ENCODE data around the gene RAI1.

RAI1 gene

DNA sequence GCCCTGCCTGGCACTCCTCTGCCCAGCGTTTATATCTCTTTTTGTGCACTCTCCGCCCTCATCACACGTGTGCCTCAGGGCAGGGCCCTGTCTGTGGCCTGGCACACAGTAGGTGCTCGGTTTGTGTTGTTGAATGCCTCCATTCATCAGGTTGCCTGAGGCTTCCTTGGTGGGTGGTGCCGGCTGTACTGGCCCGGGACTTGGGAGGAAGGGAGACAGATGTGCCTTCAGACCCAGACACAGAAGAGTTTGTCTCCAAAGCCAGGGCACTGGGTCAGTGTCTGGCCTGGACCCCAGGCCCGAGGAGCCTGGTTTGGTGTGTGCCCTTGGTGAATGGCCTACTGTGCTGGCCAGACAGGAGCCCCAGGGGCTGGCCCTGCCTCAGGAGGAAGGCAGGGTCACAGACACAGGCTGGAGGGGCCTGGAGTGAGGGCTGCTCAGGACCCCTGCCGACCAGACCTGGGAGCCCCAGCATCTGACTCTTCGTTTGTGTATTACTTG, 71.6 kb downstream of the RAI1 start:
- H3K27ac Mint-ChIP-seq = peak overlapping the region; percentile 80 to 94 (median 83)
- H3K9me3 Mint-ChIP-seq = no peaks in the 10 kb centered on the region
- peaks cover 54% of the 10 kb centered on the region for H3K4me1 Mint-ChIP-seq
- H3K27me3 Mint-ChIP-seq (ENCODE audit: low read depth) = no peaks in the 10 kb centered on the region
- H3K36me3 Mint-ChIP-seq (ENCODE audit: low read depth) = no peaks in the 10 kb centered on the region
- TF ChIP-seq, protein P1, sequence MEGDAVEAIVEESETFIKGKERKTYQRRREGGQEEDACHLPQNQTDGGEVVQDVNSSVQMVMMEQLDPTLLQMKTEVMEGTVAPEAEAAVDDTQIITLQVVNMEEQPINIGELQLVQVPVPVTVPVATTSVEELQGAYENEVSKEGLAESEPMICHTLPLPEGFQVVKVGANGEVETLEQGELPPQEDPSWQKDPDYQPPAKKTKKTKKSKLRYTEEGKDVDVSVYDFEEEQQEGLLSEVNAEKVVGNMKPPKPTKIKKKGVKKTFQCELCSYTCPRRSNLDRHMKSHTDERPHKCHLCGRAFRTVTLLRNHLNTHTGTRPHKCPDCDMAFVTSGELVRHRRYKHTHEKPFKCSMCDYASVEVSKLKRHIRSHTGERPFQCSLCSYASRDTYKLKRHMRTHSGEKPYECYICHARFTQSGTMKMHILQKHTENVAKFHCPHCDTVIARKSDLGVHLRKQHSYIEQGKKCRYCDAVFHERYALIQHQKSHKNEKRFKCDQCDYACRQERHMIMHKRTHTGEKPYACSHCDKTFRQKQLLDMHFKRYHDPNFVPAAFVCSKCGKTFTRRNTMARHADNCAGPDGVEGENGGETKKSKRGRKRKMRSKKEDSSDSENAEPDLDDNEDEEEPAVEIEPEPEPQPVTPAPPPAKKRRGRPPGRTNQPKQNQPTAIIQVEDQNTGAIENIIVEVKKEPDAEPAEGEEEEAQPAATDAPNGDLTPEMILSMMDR (IDR thresholded peaks at IDR 0.05; ENCODE audit: unreplicated experiment in 3 of 3) = no peak
- H3K4me3 Mint-ChIP-seq = peak overlapping the region; percentile 81 to 85 (median 83)

DNA sequence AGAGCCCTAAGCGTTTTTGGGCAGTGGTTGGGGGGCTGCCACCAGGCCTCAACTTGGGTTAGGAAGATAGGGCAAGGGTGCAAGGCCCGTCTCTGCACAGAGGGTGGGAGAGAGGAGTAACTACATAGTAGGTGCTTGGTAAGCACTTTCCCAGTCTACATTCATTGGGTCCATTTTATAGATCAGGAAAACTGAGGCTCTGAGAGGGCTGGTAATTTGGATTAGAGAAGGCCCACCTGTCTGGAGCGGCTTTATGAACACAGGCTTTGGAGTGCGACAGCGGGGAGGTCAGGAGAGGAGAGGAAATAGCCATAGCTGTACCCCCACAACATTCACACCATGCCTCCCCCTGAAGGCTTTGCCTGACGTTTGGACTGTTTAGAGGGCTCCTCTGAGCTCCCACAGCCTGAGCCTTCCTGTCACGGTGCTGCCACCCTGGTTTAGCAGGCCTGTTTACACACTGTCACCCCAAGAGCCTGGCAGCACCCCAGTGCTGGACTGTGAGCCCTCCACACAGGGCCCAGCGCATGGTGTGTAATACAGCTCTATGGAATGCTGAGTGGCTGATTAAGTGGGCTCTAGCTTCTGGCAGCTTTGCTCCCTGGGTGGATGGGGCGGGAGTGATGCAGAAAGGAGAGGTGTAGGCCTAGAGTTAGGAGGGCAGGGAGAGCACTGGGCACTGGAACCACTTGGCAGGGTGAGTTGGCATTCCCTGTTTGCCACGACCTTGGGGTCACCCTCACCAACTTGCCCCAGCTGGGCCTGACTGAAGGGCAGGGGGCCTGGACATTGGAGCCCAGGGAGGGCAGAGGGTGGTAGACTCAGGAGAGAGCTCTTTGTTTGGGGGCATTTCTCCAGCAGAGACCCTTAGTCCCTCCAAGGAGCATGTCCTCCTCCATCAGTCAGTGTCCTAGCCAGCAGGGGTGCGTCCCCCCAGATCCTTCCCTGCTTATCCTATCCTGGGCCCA, 73.7 kb downstream of the RAI1 start:
- H3K36me3 Mint-ChIP-seq (ENCODE audit: low read depth) = no peaks in the 10 kb centered on the region
- H3K9me3 Mint-ChIP-seq = no peaks in the 10 kb centered on the region
- TF ChIP-seq, protein P1 (IDR thresholded peaks at IDR 0.05; ENCODE audit: unreplicated experiment in 3 of 3) = no peak
- H3K27ac Mint-ChIP-seq = no peak overlapping the region
- peaks cover 3% of the 10 kb centered on the region for H3K27me3 Mint-ChIP-seq (ENCODE audit: low read depth)
- H3K4me3 Mint-ChIP-seq = no peak overlapping the region
- peaks cover 57% of the 10 kb centered on the region for H3K4me1 Mint-ChIP-seq

DNA sequence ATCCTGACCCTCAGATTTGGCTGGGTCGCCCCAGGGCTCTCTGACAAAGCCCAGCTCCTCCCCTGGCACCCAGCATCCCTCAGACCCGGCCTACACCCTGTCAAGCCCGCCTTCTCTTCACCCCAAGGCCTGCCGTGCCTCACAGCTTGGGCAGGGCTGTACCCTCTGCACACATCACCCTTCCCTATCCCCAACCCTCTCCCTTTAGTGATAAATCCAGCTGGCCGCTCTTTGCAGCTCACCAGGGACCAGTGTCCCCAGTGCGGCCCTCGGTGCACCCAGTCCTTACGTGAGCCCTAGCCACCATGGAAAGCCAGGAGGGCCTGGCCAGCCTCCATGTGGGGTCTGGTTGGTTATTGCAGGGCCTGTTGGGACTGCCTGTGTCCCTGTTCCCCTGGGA, 74.5 kb downstream of the RAI1 start:
- TF ChIP-seq, protein P1 (IDR thresholded peaks at IDR 0.05; ENCODE audit: unreplicated experiment in 3 of 3) = no peak
- no peaks in the 10 kb centered on the region for H3K9me3 Mint-ChIP-seq
- H3K4me3 Mint-ChIP-seq = no peak overlapping the region
- H3K27ac Mint-ChIP-seq = no peak overlapping the region
- H3K36me3 Mint-ChIP-seq (ENCODE audit: low read depth) = no peaks in the 10 kb centered on the region
- H3K27me3 Mint-ChIP-seq (ENCODE audit: low read depth) = peaks cover 3% of the 10 kb centered on the region
- peaks cover 54% of the 10 kb centered on the region for H3K4me1 Mint-ChIP-seq

DNA sequence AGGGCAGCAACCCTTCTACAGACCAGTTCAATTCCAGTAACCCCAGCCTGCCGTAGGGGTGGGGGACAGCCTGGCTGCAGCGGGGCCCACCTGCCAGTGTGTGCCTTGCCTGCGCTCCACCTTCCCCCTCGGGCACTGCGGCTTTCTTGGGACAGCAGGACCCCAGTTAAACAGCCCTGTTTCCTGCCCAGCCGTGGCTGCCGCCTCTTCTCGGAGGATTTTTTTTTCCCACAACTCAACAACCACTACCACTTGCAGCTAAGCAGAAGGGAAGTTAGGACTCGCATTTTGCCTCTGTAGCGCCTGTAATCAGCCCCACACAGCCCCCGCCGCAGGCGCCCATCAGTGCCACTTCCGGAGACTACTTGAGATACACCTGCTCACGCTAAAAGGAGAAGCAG, 76.1 kb downstream of the RAI1 start:
- Mint-ChIP-seq H3K27me3 (ENCODE audit: low read depth) (peaks cover 3% of the 10 kb centered on the region), H3K9me3 (no peaks in the 10 kb centered on the region), H3K4me1 (peaks cover 47% of the 10 kb centered on the region), H3K36me3 (ENCODE audit: low read depth) (no peaks in the 10 kb centered on the region), H3K27ac (peak overlapping the region in 1 of 3 experiments; percentile 17), H3K4me3 (no peak overlapping the region)
- TF ChIP-seq, protein P1 (IDR thresholded peaks at IDR 0.05; ENCODE audit: unreplicated experiment in 3 of 3) = no peak

DNA sequence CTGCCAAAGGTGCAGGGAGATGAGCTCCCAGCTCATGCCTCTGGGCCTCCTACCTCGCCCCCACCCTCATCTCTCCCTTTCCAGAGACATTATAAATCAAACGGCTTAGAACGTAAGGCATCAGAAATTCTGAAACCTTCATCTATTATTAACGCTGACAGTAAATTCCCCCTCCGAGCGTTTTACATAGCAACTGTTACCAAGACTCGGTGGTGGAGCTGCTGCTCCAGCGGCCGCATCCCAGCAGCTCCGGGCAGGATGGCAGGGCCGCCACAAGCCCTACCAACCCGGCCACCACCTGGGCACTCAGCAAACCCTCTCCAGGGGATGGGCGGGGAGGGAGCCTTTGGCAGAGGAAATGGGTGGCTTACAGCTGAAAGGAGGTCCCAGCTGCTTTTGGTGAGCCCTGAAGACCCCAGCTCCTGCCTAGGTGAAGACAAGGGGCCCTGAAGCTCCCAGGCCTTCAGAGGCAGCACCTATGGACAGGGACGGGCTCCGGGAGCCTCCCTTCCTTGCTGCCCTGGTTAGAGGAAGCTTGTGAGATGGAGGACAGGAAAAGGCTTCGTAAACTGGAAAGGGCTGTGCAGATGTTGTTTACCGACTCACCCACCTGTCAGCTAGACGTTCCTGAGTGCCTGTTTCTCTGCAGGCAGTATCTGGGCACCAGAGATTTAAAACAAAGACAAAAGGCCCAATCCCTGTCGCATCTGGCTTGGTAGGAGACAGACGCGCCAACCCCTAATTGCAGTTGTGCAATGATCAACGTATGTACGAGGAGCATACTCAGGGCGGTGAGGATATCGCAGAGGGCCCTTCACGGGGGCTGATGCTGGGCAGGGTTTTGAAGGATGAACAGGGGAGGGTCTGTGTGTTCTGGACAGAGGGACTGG, 76.9 kb downstream of the RAI1 start:
- Mint-ChIP-seq H3K4me3 (no peak overlapping the region), H3K4me1 (peaks cover 47% of the 10 kb centered on the region), H3K36me3 (ENCODE audit: low read depth) (no peaks in the 10 kb centered on the region), H3K9me3 (no peaks in the 10 kb centered on the region), H3K27ac (peak overlapping the region in 2 of 3 experiments; percentile 17 to 72), H3K27me3 (ENCODE audit: low read depth) (peaks cover 3% of the 10 kb centered on the region)
- TF ChIP-seq, protein P1 (IDR thresholded peaks at IDR 0.05; ENCODE audit: unreplicated experiment in 3 of 3) = no peak

Measured in nephron (organoid).